HEK293T (cell line): ENCODE data around the gene WWOX.
A peak's percentile ranks its signal among the peaks of the same experiment; 100 is the strongest.

Source experiments
- BHLHE40 ChIP-seq: fragments of 450-650 bp; IDR thresholded peaks from 2 replicates; pipeline ENCODE4 v1.6.1; 2016; ENCODE audit warnings: mild to moderate bottlenecking, moderate library complexity, borderline replicate concordance
- ELF4 ChIP-seq: fragments of 450-650 bp; IDR thresholded peaks from 2 replicates; pipeline ENCODE4 v1.6.1; 2017; ENCODE audit warnings: antibody characterized with exemption
- FOXA1 ChIP-seq: fragments of 450-650 bp; IDR thresholded peaks from 2 replicates; pipeline ENCODE4 v1.6.1; 2016; ENCODE audit warnings: mild to moderate bottlenecking
- FOXM1 ChIP-seq: fragments of 450-650 bp; IDR thresholded peaks from 2 replicates; pipeline ENCODE4 v1.6.1; 2017; ENCODE audit warnings: mild to moderate bottlenecking, borderline replicate concordance
- HDGF ChIP-seq: fragments of 450-650 bp; IDR thresholded peaks from 2 replicates; pipeline ENCODE4 v1.6.1; 2017; ENCODE audit warnings: antibody characterized with exemption, borderline replicate concordance
- L3MBTL2 ChIP-seq: fragments of 450-650 bp; conservative IDR thresholded peaks from 2 replicates; pipeline ENCODE4 v1.6.1; 2016; ENCODE audit warnings: mild to moderate bottlenecking
- LEF1 ChIP-seq: fragments of 450-650 bp; IDR thresholded peaks from 2 replicates; pipeline ENCODE4 v1.6.1; 2017; ENCODE audit warnings: mild to moderate bottlenecking, borderline replicate concordance
- NFRKB ChIP-seq: fragments of 450-650 bp; IDR thresholded peaks from 2 replicates; pipeline ENCODE4 v1.6.1; 2016; ENCODE audit warnings: mild to moderate bottlenecking, moderate library complexity
- SP1 ChIP-seq: fragments of 450-650 bp; IDR thresholded peaks from 2 replicates; pipeline ENCODE4 v1.6.1; 2017
- SUZ12 ChIP-seq: fragments of 450-650 bp; IDR thresholded peaks from 2 replicates; pipeline ENCODE4 v1.6.1; 2016; ENCODE audit warnings: mild to moderate bottlenecking
- TARDBP ChIP-seq: fragments of 450-650 bp; IDR thresholded peaks from 2 replicates; pipeline ENCODE4 v1.6.1; 2016
- TF ChIP-seq, protein P1 (sequence below): fragments of 450-650 bp; IDR thresholded peaks from 2 replicates; pipeline ENCODE4 v1.6.1; 2016

DNA sequence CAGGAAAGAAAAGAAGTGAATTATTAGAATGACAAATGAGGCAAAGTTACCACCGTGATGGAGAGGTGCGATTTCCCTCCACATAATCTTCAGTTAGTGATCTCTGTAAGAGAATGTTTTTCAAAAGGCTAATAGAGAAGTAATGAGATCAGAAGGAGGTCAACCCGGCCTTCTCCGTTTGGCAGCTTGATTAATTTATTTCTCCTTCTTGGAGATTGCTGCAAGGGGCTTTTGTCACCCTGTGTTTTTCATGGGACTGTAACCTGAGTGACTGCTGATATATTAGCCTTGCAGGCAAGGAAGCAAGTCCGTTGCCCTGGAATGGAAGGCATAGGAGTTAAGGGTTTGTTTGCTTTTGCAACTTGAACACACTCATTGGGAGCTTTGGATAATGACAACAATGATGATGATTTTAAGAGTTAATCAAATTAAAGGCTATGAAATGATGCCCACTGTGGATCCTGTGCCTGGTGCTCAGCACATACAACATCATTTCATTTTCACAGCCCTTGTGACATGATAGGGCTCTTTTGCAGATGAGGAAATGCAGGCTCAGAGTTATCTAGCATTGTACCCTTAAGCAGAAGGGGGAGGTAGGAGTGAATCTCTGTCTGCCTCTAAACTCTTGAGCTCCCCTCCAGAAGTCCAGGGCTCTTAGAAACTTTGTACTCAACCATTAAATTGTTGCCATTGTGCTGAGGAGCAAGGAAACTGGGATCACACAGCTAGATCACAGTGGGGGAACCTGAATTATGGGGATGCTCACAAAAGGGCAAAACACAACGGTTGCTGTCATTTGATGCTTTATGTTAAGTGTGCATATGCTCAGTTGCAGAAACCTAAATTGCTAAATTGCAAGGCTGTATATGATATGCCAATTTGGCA lies 226.3 kb downstream of the WWOX start:
- TF ChIP-seq BHLHE40 (no peak), ELF4 (no peak), LEF1 (no peak), FOXM1 (no peak), NFRKB (no peak), FOXA1 (no peak), TARDBP (no peak), SP1 (no peak), HDGF (no peak), L3MBTL2 (no peak), SUZ12 (no peak)
- TF ChIP-seq, protein P1, sequence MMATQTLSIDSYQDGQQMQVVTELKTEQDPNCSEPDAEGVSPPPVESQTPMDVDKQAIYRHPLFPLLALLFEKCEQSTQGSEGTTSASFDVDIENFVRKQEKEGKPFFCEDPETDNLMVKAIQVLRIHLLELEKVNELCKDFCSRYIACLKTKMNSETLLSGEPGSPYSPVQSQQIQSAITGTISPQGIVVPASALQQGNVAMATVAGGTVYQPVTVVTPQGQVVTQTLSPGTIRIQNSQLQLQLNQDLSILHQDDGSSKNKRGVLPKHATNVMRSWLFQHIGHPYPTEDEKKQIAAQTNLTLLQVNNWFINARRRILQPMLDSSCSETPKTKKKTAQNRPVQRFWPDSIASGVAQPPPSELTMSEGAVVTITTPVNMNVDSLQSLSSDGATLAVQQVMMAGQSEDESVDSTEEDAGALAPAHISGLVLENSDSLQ, result peak; percentile 89
